ENCODE results near the gene GSG1L2. TPM values are rescaled to one million over a fixed set of nuclear protein-coding genes. Genes with fewer than 3 reads are reported as not detected.

Gene GSG1L2
- total RNA-seq, 2 experiments from 2014 or later = not detected

DNA sequence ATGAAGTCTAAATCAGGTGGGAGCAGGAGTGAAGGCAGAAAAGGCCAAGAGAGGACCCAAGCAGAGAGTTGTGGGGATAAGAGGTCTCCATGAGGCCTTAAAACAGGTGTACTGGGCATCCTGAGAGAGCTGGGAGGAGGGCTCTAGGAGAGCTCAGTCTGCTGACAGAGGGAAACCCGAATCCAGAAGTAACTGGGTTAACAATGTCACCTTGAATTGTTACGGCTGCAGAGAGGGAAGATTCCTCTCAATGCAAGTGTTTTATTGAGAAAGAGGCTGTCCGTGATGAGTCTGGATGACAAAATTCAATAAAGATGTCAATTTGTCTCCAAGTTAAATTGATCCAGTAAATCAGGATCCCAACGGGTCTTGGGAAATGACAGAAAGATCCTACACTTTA lies 38.8 kb downstream of the GSG1L2 start:
- H3K4me1 Mint-ChIP-seq (ENCODE audit: low read depth) = no peaks in the 10 kb centered on the region
- DNase-seq (no peak), ATAC-seq (ENCODE audit: poor library complexity) (no peak)
- H3K27me3 Mint-ChIP-seq = peaks cover 30% of the 10 kb centered on the region
- TF ChIP-seq, protein P1, sequence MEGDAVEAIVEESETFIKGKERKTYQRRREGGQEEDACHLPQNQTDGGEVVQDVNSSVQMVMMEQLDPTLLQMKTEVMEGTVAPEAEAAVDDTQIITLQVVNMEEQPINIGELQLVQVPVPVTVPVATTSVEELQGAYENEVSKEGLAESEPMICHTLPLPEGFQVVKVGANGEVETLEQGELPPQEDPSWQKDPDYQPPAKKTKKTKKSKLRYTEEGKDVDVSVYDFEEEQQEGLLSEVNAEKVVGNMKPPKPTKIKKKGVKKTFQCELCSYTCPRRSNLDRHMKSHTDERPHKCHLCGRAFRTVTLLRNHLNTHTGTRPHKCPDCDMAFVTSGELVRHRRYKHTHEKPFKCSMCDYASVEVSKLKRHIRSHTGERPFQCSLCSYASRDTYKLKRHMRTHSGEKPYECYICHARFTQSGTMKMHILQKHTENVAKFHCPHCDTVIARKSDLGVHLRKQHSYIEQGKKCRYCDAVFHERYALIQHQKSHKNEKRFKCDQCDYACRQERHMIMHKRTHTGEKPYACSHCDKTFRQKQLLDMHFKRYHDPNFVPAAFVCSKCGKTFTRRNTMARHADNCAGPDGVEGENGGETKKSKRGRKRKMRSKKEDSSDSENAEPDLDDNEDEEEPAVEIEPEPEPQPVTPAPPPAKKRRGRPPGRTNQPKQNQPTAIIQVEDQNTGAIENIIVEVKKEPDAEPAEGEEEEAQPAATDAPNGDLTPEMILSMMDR (IDR thresholded peaks at IDR 0.05) = no peak
- Histone ChIP-seq H3K4me3 (ENCODE audit: low read length) (no peak overlapping the region), H3K4me1 (ENCODE audit: insufficient read depth, low read length) (no peaks in the 10 kb centered on the region), H3K9me3 (ENCODE audit: control insufficient read depth in 1 of 2, insufficient read depth in 1 of 2, low read length in 2 of 2) (no peaks in the 10 kb centered on the region), H3K36me3 (ENCODE audit: insufficient read depth, low read length) (no peaks in the 10 kb centered on the region), H3K27me3 (ENCODE audit: control insufficient read depth in 1 of 2, insufficient read depth in 2 of 2, low read length in 2 of 2) (peaks cover 0 to 5% of the 10 kb centered on the region in 2 experiments), H3K27ac (ENCODE audit: low read depth in 1 of 2, low read length in 2 of 2) (no peak overlapping the region)
- H3K4me3 Mint-ChIP-seq = no peak overlapping the region
- no peaks in the 10 kb centered on the region for H3K36me3 Mint-ChIP-seq (ENCODE audit: low read depth)
- POLR2A ChIA-PET = no interaction called here
- CTCF ChIA-PET = no interaction called here
- intact Hi-C loops (cut with DNase I, micrococcal nuclease) = no loop called here
- H3K27ac Mint-ChIP-seq = no peak overlapping the region
- no peaks in the 10 kb centered on the region for H3K9me3 Mint-ChIP-seq

DNA sequence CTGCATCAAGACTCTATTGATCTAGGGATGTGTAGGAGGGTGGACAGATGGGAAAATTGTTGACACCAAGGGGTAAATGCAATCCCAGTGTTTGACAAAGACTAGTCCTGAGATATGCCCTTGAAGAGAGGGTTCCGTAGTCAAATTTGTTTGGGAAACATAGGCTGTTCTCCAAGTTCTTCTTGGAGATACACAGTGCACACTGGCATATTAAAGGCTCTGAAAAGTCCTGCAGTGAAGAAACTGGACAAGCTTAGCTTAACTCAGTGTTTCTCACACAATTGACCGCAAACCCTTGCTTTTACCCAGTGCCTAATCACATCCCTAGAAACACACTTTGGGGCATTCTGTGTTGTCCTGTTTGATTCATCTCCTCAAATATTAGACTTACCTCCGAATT lies 41.3 kb downstream of the GSG1L2 start:
- H3K4me3 Mint-ChIP-seq = no peak overlapping the region
- H3K4me1 ChIP-seq (ENCODE audit: insufficient read depth, low read length) = no peaks in the 10 kb centered on the region
- no peak overlapping the region for H3K4me3 ChIP-seq (ENCODE audit: low read length)
- no peaks in the 10 kb centered on the region for H3K4me1 Mint-ChIP-seq (ENCODE audit: low read depth)
- H3K36me3 ChIP-seq (ENCODE audit: insufficient read depth, low read length) = no peaks in the 10 kb centered on the region
- ATAC-seq (ENCODE audit: poor library complexity) (no peak), DNase-seq (no peak)
- H3K27me3 ChIP-seq (ENCODE audit: control insufficient read depth in 1 of 2, insufficient read depth in 2 of 2, low read length in 2 of 2) = peaks cover 5% of the 10 kb centered on the region in 2 experiments
- no peak overlapping the region for H3K27ac ChIP-seq (ENCODE audit: low read depth in 1 of 2, low read length in 2 of 2)
- H3K9me3 ChIP-seq (ENCODE audit: control insufficient read depth in 1 of 2, insufficient read depth in 1 of 2, low read length in 2 of 2) = no peaks in the 10 kb centered on the region
- no peaks in the 10 kb centered on the region for H3K9me3 Mint-ChIP-seq
- ChIA-PET POLR2A (no interaction called here), CTCF (no interaction called here)
- H3K36me3 Mint-ChIP-seq (ENCODE audit: low read depth) = no peaks in the 10 kb centered on the region
- no peak overlapping the region for H3K27ac Mint-ChIP-seq
- H3K27me3 Mint-ChIP-seq = peaks cover 38% of the 10 kb centered on the region
- intact Hi-C loops (cut with DNase I, micrococcal nuclease) = no loop called here
- TF ChIP-seq, protein P1 (IDR thresholded peaks at IDR 0.05) = no peak

DNA sequence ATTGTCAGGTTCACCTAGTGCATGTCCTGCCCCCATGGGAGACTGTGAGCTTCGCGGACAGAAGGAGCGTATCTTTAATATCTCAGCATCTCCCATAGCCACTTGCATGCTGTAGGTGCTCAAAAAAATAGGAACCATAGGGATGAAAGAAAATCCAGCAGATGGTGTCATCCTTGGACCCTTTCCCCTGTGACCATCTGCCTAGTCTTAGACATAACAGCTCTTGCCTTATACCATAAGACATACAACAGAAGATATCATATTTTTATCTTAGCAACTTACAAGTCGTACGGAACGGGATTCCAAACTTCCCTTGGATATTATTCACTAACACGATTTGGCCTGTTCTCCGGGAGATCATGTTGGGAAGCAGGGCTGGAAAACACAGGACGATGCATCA lies 45.0 kb downstream of the GSG1L2 start:
- Mint-ChIP-seq H3K4me1 (ENCODE audit: low read depth) (no peaks in the 10 kb centered on the region), H3K4me3 (no peak overlapping the region), H3K27me3 (peaks cover 27% of the 10 kb centered on the region), H3K9me3 (no peaks in the 10 kb centered on the region), H3K36me3 (ENCODE audit: low read depth) (no peaks in the 10 kb centered on the region), H3K27ac (no peak overlapping the region)
- TF ChIP-seq, protein P1 (IDR thresholded peaks at IDR 0.05) = no peak
- CTCF ChIA-PET = no interaction called here
- no peak overlapping the region for H3K27ac ChIP-seq (ENCODE audit: low read depth in 1 of 2, low read length in 2 of 2)
- H3K36me3 ChIP-seq (ENCODE audit: insufficient read depth, low read length) = no peaks in the 10 kb centered on the region
- POLR2A ChIA-PET = no interaction called here
- DNase-seq = no peak
- no peaks in the 10 kb centered on the region for H3K9me3 ChIP-seq (ENCODE audit: control insufficient read depth in 1 of 2, insufficient read depth in 1 of 2, low read length in 2 of 2)
- intact Hi-C loops (cut with DNase I, micrococcal nuclease) = no loop called here
- H3K4me1 ChIP-seq (ENCODE audit: insufficient read depth, low read length) = no peaks in the 10 kb centered on the region
- H3K27me3 ChIP-seq (ENCODE audit: control insufficient read depth in 1 of 2, insufficient read depth in 2 of 2, low read length in 2 of 2) = peaks cover 0 to 5% of the 10 kb centered on the region in 2 experiments
- no peak for ATAC-seq (ENCODE audit: poor library complexity)
- no peak overlapping the region for H3K4me3 ChIP-seq (ENCODE audit: low read length)

Data from CD4-positive, alpha-beta T cell (primary cell).